GM19372 (cell line): ENCODE results near the gene KCNS1.
"Not testable (repeated sequence)": the region's sequence is repeated elsewhere in the genome, so short reads cannot be mapped to it uniquely, and the experiment has no call there.

Source experiments
- ATAC-seq: cut with Tn5 transposase; IDR thresholded peaks from one replicate; pipeline ENCODE4 v1.9.1; 2021; ENCODE audit warnings: mild to moderate bottlenecking, low read depth, moderate library complexity; ENCODE audit not compliant: unreplicated experiment

Gene KCNS1

DNA sequence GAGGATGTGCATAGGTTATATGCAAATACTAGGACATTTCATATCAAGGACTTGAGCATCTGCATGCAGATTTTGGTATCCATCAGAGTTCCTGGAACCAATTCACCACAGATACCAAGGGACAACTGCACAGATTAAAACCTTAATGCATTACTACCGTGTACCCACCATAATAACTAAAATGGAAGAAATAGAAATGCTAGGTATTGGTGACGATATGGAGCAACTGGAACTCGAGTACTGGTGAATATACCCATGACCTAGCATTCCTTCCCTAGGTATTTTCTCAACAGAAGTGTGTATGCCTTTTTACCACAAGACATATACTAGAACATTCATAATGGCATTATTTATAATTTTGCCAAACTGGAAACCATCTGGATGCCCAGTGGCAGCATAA lies 18.5 kb downstream of the KCNS1 start:
- ATAC-seq: no peak

DNA sequence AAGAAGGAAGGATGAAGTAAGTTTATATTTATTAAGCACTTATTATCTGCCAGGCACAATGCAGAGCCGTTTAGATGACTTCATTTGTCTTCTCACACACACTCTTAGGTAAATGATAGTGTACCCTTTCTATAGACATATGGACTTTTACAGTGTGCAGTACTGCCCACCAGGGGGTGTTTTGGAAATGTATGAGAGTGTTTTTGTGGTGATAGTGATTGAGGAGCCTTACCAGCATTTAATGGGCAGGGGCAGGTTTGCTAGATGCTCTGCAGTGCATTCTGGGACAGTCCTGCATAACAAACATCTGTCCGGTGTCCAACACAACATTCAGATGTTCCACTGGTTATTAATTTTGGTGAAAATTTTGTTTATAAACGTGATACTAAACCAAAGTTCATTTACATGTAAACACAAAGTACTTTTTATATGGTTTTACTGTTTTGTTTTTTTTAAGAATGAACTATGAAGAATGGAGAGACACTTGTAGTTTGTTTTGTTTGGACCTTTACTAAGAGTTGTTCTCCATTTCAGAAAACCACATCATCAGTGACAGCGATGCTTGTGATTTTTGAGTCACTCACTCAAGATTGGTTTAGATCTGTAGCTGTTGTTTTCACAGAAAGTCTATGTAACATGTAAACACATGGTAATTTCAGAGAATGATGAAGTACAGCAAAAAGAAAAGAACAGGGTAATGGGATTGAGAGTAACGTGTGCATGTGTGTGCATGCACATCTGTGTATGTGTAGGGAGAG lies 19.9 kb downstream of the KCNS1 start:
- no peak for ATAC-seq

DNA sequence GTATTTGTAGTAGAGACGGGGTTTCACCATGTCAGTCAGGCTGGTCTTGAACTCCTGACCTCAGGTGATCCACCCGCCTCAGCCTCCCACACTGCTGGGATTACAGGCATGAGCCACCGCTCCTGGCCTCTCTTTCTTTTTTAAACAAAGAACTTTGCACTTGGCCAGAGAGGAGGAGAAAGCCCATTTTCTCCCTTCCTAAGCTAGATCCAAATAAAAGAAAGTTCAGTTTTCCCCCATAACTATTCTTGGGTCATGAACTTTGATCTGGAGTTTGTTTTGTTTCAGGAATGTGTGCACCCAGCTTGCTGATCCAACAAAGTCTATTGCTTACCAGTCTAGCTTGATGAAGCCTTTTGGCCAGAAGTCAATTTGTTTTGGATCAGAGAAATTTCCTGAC lies 23.4 kb downstream of the KCNS1 start:
- ATAC-seq: no peak

DNA sequence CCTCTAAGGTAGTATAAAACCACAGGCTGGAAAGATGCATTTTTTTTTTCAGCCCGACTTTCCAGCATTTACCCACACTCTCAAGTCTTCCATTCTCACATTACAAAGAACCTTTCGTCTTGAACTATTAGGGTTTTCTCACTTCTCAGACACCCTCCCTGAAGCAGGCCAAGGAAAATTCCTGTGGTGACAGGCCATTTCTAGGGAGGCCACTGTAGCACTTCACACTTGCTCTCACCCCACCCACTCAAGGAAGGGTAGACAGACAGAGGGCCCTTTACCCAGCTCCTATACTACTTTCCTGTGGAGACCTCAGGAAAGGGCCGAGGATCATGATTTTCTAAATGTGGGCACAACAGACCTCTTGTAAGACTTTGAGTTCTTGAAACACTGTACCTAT lies 27.7 kb downstream of the KCNS1 start:
- no peak for ATAC-seq

DNA sequence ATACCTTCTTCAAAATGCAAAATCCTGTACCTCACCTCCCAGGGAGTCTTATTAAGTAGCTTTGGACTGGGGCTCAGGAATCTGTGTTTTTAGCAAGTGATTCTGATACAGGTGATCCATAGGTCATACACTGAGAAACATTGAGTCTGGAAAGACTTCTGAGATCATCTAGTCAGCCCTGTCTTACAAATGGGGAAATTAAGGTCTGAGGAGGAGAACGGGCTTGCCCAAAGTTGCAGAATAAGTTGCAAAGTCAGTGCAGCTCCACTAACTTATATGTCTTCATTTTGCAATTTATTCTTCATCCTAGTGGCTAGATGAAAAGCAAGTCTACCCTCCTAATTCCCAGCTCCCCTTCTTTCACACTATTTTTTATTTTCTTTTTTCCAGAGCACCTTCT lies 28.9 kb downstream of the KCNS1 start:
- ATAC-seq: no peak

DNA sequence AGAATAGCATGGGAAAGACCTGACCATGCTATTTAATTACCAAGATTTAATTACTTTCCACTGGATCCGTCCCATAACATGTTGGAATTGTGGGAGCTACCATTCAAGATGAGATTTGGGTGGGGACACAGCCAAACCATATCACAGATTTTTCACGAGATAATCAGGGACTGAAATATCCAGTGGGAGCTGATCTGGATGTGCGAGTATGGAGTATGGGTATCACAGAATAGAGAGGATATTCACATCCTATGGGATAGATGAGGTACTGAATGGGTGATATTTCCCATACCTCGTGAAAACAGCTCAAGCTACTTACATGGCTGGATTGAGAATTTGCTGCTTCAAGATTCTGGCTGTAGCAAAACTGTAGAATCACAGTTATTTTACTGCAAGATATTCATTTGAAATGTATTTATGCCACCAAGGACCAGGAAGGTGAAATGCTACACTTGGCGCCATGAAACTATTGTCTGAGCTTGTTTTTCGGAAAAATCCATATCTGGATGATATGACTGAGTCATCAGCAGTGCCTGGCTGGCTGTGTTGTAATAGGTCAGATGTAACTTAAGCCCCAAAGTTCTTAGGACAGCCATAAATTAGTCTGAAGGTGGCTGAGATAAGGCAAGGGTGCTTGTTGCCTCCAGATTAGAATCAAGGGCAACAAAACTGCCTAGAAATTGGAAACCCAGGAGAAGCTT lies 29.8 kb downstream of the KCNS1 start:
- ATAC-seq: no peak

DNA sequence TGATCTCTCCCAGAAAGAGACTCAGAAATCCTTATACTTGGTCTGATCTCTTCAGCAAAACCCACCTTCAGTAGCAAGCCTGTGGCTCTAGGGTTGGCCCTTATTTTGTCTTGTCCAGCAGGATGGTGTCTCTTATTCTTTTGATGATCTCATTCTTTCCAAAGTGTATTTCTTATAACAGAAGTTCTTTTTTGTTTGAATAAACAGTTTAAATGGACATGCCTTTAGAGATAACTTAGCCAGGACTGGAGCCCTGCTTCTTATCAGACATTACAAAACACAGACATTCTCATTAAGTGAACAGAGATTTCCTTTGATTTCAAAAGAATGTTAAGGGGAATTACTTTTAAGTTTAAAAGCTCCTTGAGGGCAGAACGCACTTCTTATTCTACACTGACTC lies 31.7 kb downstream of the KCNS1 start:
- ATAC-seq: no peak

DNA sequence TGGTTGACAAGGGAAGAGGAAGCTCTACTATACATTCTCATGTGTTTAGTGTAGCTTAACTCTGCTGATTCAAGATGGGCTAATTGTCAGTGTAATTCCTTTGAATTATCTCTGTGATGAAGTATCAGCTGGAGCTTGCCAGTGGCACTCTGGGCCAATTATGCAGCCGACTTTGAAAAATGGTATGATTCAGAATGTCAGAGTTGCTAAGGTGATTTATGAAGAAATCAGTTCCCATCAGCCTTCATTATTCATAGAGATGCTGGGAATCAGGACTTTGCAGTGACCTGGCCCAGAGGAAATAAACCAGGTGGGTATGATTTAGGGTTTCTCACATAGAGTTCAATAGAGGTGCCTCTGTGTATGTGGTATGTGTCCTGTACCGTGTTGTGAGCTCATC lies 33.4 kb downstream of the KCNS1 start:
- no peak for ATAC-seq

DNA sequence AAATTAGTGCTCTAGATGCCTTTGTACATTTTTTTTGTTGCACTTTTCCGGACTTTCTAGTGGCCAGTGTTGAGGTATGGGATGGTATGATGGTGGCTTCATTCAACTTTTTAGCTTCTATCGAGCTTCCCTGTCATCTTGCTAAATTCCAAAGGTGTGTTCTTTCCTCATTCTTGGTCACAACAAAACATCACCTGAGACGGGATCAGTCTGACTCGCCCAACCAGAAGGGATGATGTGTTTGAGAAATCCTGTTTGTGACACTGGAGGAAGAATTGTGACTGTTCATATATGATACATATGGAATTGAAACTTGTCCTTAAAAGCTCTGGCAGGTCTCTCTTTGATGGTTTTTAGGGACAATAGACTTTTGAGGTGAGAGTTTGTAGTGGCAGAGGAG lies 33.8 kb downstream of the KCNS1 start:
- ATAC-seq: no peak

DNA sequence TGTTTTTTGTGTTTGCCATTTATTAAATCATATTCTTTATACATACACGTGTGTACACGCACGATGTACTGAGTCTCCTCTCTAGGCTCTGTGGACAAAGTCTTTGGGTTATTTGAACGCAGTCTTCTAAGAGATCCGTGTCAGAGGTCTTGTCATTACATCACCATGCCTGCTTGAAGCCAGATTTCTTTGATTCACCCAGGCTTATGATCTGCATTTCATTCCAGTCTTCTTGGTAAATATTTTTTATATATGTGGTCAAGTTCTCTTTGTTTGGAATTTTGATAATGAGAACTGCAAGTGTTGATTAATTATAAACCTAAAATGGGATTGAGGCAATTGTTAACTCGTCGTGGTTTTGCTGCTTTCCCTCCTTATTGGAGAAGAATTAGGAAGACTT lies 34.6 kb downstream of the KCNS1 start:
- ATAC-seq: no peak

DNA sequence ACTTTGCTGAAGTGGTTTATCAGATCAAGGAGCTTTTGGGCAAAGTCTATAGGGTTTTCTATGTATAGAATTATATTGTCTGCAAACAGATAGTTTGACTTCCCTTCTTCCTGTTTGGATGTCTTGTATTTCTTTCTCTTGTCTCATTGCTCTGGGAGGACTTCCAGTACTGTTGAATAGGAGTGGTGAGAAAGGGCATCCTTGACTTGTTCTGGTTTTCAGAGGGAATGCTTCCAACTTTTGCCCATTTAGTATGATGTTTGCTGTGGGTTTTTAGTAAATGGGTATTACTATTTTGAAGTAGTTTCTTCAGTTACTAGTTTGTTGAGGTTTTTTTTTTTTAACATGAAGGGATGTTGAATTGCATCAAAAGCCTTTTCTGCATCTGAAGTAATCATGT lies 36.1 kb downstream of the KCNS1 start:
- ATAC-seq: no peak

DNA sequence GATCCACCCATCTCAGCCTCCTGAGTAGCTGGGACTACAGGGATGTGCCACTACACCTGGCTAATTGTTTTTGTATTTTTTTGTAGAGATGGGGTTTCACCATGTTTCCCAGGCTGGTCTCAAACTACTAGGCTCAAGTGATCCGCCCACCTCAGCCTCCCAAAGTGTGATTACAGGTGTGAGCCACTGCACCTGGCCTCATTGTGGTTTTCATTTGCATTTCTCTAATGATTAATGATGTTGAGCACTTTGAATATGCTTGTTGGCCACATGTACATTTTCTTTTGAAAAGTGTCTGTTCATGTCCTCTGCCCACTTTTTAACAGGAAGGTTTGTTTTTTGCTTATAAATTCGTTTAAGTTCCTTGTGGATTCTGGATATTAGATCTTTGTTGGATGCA lies 37.8 kb downstream of the KCNS1 start:
- not testable (repeated sequence) for ATAC-seq

DNA sequence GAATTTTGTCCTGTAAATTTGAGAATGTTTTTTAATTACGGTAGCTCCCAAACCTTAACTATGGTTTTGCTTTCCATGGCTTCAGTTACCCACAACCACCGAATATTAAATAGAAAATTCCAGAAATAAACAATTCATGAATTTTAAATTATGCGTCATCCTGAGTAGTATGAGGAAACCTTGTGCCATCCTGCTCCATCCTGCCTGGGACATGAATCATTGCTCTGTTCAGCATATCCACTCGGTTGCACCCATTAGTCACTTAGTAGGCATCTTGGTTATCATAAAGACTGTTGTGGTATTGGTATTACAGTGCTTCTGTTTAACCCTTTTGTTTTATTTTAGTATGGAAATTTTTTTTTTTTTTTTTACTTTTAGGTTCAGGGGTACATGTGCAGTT lies 39.7 kb downstream of the KCNS1 start:
- no peak for ATAC-seq

DNA sequence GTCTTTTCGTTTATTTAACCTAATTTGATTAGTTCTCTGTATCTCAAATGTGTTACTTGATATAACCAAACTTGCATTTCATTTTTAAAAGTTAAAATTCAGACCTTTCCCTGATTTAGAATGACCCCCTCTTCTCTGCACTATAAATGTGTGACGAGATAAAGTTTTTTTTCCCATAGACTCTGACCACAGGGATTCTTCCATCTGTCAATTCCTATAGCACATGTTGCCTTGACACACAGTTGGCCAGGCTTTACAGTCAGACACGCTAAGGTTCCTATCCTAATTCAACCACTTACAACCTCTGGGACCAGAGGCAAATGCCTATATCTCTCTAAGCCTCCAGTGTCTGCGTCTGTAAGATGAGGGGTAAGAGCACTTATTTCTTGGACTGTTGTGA lies 40.6 kb downstream of the KCNS1 start:
- no peak for ATAC-seq

DNA sequence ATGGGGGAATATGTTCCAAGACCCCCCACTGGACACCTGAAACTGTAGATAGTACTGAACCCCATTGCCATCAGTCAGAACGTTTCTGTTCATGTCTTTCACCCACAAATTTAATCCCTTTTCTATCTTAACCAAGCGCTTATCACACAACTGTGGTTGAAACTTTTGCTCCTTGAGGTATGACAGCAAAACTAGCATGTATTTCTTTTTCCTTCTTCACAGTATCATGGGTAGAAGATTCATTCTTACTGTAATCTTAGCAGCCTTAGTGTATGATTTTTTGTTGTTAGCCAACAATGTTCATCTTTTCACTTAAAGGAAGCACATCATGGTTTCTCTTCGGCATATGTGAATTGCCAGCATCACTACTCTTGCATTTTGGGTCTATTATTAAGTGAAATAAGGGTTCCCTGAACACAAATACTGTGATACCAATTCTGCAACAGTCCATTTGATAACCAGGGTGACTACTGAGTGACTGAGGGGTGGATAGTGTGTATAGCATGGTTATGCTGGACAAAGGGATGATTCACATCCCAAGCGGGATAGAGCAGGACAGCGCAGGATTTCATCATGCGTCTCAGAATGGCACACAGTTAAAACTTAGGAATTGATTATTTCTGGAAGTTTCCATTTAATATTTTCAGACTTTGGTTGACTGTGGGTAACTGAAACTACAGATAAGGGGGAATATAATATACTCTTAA lies 41.8 kb downstream of the KCNS1 start:
- no peak for ATAC-seq

DNA sequence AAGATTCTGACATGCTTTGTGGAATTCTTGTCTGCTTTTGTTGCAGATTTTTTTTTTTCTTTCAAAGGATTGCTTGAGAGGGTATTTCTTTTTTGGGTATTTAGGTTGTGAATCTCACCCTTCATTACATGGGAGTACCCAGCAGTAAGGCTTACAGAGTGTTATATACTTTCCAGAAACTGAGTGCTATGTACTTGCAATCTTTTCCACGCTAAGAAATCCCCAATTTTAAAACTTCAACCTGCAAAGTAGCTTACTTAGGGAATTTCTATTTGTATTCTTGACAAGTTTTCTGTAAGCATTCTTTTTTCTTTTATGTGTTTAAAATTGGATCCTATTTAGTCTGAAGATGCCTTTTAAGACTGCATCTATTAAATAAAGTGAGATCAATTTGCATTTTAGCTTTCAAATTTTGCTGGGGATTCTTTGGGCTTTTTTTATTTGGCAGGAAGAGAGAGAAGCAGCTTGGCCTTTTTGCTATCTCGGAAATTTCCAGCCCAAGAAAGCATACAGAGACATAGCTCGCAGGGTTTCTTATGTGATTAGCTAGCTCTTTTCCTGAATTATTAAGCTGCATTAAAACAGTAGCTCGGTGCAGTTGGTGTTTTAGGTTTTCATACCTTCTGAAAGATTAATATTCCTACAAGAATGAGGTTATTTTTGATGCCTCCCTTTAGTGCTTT lies 42.6 kb downstream of the KCNS1 start:
- ATAC-seq: no peak

DNA sequence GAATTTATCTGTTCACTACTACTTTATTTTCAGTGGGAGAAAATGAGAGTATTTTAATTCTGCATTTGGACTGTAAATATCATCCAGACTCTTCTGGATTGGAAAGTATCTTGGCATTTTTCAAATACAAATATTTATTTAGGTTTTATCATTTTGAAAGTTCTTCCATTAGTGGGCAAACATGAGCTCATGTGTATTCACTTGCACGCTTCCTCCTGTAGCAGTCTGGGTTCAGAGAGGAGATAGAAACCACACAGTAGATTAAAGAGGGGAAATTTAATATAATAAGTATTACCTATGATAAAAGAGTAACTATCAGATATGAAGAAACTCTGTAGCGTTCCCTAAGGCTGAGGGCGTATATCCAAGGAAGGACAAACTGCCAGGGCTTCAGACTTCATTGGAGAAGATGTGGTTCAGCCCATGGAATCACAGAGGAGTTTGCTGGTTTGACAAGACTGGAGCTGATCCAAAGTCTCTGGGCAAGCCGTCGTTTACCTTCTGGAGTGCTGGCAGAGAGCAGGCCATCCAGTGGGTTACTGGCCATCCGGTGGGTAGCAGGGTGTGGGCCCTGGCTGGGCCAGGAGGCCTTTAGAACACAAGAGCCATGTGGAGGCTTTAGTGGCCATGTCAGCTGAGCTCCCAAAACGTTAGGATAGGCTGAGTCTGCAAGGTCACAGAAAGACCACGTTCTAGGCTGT lies 44.3 kb downstream of the KCNS1 start:
- no peak for ATAC-seq

DNA sequence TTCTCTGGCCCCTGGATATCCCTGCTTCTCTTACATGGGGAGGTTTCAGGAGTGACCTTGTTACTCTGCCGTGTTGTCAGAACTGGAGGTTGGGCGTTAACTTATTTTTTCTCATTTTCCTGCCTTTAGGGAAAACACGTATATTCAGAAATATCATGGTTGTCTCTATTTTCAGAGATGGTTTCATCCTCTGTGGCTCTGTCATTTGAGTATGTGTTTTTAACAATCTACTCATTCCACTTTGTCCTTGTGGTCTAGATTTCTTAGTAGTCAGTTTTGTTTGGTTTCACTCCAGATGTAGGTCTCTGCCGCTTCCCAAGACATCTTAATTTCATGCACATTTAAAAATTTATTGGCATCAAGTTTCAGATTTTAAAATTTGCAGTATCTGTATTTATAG lies 45.9 kb downstream of the KCNS1 start:
- ATAC-seq: no peak

DNA sequence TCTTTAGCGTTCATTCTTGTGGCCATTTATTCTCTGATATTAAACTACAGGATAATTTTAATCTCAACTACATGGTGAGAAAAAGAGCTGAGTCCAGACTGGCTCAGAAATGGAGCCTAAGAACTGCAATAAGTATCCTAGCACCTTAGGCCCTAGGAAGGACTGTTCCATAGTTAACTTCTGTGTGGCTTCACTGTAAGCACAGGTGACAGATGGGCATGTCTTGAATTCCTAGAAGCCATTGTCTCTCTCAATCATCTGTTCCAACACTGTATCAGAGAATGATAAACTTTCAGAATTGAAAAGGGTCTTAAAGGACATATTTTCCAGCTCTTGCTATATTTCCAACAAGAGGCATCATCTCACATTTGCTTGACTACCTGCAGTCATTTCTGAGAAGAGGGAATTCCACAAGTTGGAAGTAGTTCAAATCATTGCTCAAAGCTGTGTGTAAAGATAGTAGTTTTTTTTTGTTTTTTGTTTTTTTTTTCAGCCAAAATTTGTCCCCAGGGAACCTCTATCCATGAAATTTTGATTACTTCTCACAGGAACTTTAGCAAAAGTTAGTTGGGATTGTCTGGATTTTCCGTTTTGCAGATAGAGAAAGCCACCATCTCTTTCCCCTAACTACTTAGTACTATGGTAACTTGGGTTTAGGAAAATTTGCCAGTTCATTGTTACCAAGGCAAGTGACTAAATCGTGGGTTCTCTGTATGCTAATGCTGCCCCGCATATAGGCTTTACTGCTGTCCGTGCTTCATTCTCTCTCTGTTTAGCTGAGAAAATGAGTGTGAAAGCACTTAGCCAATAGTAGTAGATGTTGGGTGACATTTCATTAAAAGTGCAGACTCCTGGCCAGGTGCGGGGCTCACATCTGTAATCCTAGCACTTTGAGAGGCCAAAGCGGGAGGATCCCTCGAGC lies 47.2 kb downstream of the KCNS1 start:
- ATAC-seq: no peak
